ENCODE results near the gene IDI2.

The IDI2 gene

DNA sequence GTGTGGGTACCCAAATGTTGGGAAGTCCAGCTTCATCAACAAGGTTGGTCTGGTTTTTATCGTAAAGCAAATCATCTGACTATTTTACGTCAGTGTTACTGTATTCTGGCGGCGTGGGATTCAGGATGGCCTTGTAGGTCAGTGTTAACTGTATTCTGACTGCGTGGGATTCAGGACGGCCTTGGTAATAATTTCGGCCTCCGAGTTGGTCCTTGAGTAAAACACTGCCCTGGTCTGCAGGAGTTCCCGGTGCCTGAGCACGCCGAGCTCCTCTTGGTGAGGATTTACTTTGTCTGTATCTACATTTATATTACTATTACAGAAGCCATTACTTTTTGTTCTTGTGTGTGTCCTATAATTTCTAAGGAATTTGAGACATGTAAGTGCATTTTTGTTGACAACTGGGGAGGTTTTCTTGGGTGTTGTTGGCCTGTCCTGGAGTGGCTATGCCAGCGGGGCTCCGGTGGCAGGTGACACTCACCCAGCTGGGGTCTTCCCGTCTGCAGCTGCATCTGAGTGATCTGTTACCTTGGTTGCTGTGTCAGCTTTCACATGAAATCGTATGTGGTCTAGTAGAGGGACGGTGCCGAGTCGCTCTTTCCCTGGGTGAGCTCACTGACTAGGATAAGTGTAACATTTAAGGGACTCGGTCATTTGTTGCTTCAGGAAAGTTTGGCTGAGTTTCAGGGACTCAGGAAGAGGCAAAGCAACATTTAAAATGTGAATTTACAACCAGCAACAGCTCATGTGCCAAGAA, 28.2 kb downstream of the IDI2 start:
- DNase-seq (ENCODE audit: low read depth) = no peak
- TF ChIP-seq, protein P1, sequence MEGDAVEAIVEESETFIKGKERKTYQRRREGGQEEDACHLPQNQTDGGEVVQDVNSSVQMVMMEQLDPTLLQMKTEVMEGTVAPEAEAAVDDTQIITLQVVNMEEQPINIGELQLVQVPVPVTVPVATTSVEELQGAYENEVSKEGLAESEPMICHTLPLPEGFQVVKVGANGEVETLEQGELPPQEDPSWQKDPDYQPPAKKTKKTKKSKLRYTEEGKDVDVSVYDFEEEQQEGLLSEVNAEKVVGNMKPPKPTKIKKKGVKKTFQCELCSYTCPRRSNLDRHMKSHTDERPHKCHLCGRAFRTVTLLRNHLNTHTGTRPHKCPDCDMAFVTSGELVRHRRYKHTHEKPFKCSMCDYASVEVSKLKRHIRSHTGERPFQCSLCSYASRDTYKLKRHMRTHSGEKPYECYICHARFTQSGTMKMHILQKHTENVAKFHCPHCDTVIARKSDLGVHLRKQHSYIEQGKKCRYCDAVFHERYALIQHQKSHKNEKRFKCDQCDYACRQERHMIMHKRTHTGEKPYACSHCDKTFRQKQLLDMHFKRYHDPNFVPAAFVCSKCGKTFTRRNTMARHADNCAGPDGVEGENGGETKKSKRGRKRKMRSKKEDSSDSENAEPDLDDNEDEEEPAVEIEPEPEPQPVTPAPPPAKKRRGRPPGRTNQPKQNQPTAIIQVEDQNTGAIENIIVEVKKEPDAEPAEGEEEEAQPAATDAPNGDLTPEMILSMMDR (IDR thresholded peaks at IDR 0.05; ENCODE audit: control insufficient read depth, extremely low read depth, insufficient read depth) = no peak
- H3K4me3 ChIP-seq (ENCODE audit: low read depth, low read length) = no peak overlapping the region

GRCh38 chr10:996031-996430, 29.6 kb downstream of the IDI2 start:
- H3K4me3 ChIP-seq (ENCODE audit: low read depth, low read length) = no peak overlapping the region
- no peak for DNase-seq (ENCODE audit: low read depth)
- TF ChIP-seq, protein P1 (IDR thresholded peaks at IDR 0.05; ENCODE audit: control insufficient read depth, extremely low read depth, insufficient read depth) = no peak

GRCh38 chr10:995559-995926, 30.1 kb downstream of the IDI2 start:
- no peak for DNase-seq (ENCODE audit: low read depth)
- TF ChIP-seq, protein P1 (IDR thresholded peaks at IDR 0.05; ENCODE audit: control insufficient read depth, extremely low read depth, insufficient read depth) = no peak

DNA sequence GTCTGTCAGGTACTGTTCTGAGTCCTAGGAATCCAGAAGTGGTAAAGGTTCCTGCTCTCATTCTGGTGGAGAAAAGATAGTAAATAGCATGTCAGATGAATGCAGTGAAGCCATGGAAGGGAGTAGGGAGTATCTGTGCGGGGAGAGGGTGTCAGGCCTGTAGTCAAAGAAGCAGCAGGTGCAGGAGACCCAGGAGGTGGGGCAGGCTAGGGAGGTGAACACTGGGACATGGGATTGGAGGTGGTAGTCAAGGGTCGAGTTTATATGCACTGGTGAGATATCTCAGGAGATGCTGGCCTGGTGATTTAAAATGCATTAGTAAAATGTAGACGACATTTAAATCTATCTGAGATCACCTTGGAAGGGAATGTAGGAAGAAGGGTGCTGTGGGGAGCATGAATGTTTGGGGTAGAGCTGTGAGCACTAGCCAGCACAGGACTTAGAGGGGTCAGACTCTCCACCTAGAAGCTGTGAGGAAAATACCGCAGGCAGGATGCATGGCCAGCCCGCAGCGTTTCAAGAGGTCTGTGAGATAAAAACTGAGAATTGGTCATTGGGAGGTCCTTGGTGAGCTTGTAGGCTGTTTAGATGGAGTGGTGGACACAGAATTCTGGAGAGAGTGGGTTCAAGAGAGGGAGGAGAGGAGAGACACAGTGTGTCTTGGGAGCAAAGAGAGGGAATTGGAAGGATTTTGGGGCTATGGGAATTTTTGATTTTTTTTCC, 30.7 kb downstream of the IDI2 start:
- H3K4me3 ChIP-seq (ENCODE audit: low read depth, low read length) = no peak overlapping the region
- TF ChIP-seq, protein P1 (IDR thresholded peaks at IDR 0.05; ENCODE audit: control insufficient read depth, extremely low read depth, insufficient read depth) = no peak
- no peak for DNase-seq (ENCODE audit: low read depth)

More at GRCh38 chr10:995559-995926, 30.1 kb downstream of the IDI2 start:
- H3K4me3 ChIP-seq (ENCODE audit: low read depth, low read length) = no peak overlapping the region

DNA sequence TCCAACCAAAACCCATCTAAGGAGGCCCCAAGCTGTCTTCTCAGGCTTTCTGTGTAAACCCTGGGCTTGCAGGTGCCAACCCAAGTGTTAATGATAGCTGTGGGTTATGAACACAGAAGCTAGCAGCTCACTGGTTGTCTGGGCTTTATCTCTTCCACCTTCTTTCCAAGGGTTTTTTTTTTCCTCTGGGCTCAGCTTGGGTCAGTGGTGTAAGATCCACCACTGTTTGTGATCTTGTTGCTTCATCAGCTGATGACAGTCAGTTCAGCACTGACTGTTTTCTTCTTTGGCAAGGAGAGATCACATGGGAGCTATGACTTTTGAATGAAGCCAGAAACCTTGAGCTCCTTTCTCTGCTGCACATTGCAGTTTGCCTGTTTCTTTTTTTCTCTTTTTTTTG, 32.8 kb downstream of the IDI2 start:
- TF ChIP-seq, protein P1 (IDR thresholded peaks at IDR 0.05; ENCODE audit: control insufficient read depth, extremely low read depth, insufficient read depth) = no peak
- DNase-seq (ENCODE audit: low read depth) = no peak
- no peak overlapping the region for H3K4me3 ChIP-seq (ENCODE audit: low read depth, low read length)

- H3K4me3 ChIP-seq (ENCODE audit: low read depth, low read length) = no peak overlapping the region
- TF ChIP-seq, protein P1 (IDR thresholded peaks at IDR 0.05; ENCODE audit: control insufficient read depth, extremely low read depth, insufficient read depth) = no peak
- DNase-seq (ENCODE audit: low read depth) = no peak
These were observed 33.2 kb downstream of the IDI2 start for GRCh38 chr10:992467-992866.

Measured in LNCaP clone FGC (cell line).